ENCODE results near the gene AGBL4. TPM values are rescaled to one million over a fixed set of nuclear protein-coding genes. Genes with fewer than 3 reads are reported as not detected.

AGBL4 gene
- total and polyA plus RNA-seq, 2 of the 13 experiments (the other 11 are each of a cell fraction or from before 2014, with no cell fraction given) = not detected

GRCh38 chr1:49318218-49318617 lies 705.5 kb downstream of the AGBL4 start:
- intact Hi-C loops (cut with micrococcal nuclease; ENCODE audit: unreplicated experiment) = no loop called here
- no peak overlapping the region for H3K4me3 ChIP-seq (replicated peaks in 1 of 3; ENCODE audit: insufficient read depth in 1 of 3, low read depth in 2 of 3, low read length in 3 of 3)
- ATAC-seq = no peak
- FAIRE-seq = no peak
- no peaks in the 10 kb centered on the region for H3K36me3 ChIP-seq (replicated peaks in 1 of 2; ENCODE audit: control insufficient read depth in 1 of 2, insufficient read depth in 2 of 2, low read length in 2 of 2)
- no peak overlapping the region for H2AFZ ChIP-seq (ENCODE audit: low read length)
- no peaks in the 10 kb centered on the region for H4K20me1 ChIP-seq (ENCODE audit: insufficient read depth, low read length)
- H3K9me3 ChIP-seq (ENCODE audit: low read length) = peaks cover 60% of the 10 kb centered on the region
- in situ Hi-C loops (cut with HindIII; ENCODE audit: extremely low pct_ligation_motif_present, low pct_unique_long_range_greater_than_20kb) = no loop called here
- no TSS peak for BruUV-seq (replicated peaks)
- H3K4me1 ChIP-seq (ENCODE audit: insufficient read depth, low read length) = no peaks in the 10 kb centered on the region
- no peak overlapping the region for H3K4me2 ChIP-seq (ENCODE audit: low read depth, low read length)
- 29% methylated on average over 2 of the region's 2 CpGs for WGBS (ENCODE audit: low lambda C conversion rate)
- TF ChIP-seq ZFX (CRISPR knock-in tag; IDR thresholded peaks at IDR 0.05; ENCODE audit: low read depth) (no peak), KAT2B (IDR thresholded peaks at IDR 0.05; ENCODE audit: borderline replicate concordance, low read depth, low read length) (no peak), NR2F6 (IDR thresholded peaks at IDR 0.05) (no peak), NR2F6 (CRISPR knock-in tag; IDR thresholded peaks at IDR 0.05) (no peak), ATF7 (IDR thresholded peaks at IDR 0.05) (no peak), ATF7 (CRISPR knock-in tag; IDR thresholded peaks at IDR 0.05) (no peak), CREB1 (IDR thresholded peaks at IDR 0.05) (peak; percentile 78), CREB1 (CRISPR knock-in tag; IDR thresholded peaks at IDR 0.05) (no peak), ZNF12 (CRISPR knock-in tag; IDR thresholded peaks at IDR 0.05) (no peak)
- no peaks in the 10 kb centered on the region for H3K27me3 ChIP-seq (ENCODE audit: control insufficient read depth in 1 of 2, insufficient read depth in 2 of 2, low read length in 2 of 2)
- DNase-seq (ENCODE audit: low spot score) = no peak
- no peak overlapping the region for H3K9ac ChIP-seq (ENCODE audit: insufficient read depth, low read depth, low read length)
- no peak overlapping the region for H3K27ac ChIP-seq (ENCODE audit: extremely low read length, insufficient read depth, low read length)
- H3K79me2 ChIP-seq (ENCODE audit: insufficient read depth, low read length) = no peaks in the 10 kb centered on the region
- ChIA-PET CTCF (ENCODE audit: low intra/inter-chr PET ratio, low total read pairs) (no interaction called here), POLR2A (no interaction called here)

- H3K9me3 ChIP-seq (ENCODE audit: low read length) = peaks cover 92% of the 10 kb centered on the region
- H3K9ac ChIP-seq (ENCODE audit: insufficient read depth, low read depth, low read length) = no peak overlapping the region
- ChIA-PET POLR2A (no interaction called here), CTCF (ENCODE audit: low intra/inter-chr PET ratio, low total read pairs) (no interaction called here)
- ATAC-seq (no peak), DNase-seq (ENCODE audit: low spot score) (no peak), FAIRE-seq (no peak)
- H4K20me1 ChIP-seq (ENCODE audit: insufficient read depth, low read length) = no peaks in the 10 kb centered on the region
- BruUV-seq (replicated peaks) = no TSS peak
- H3K4me1 ChIP-seq (ENCODE audit: insufficient read depth, low read length) = no peaks in the 10 kb centered on the region
- no peaks in the 10 kb centered on the region for H3K36me3 ChIP-seq (replicated peaks in 1 of 2; ENCODE audit: control insufficient read depth in 1 of 2, insufficient read depth in 2 of 2, low read length in 2 of 2)
- H3K4me2 ChIP-seq (ENCODE audit: low read depth, low read length) = no peak overlapping the region
- intact Hi-C loops (cut with micrococcal nuclease; ENCODE audit: unreplicated experiment) (no loop called here), in situ Hi-C loops (cut with HindIII; ENCODE audit: extremely low pct_ligation_motif_present, low pct_unique_long_range_greater_than_20kb) (no loop called here)
- H2AFZ ChIP-seq (ENCODE audit: low read length) = no peak overlapping the region
- no peaks in the 10 kb centered on the region for H3K27me3 ChIP-seq (ENCODE audit: control insufficient read depth in 1 of 2, insufficient read depth in 2 of 2, low read length in 2 of 2)
- H3K79me2 ChIP-seq (ENCODE audit: insufficient read depth, low read length) = no peaks in the 10 kb centered on the region
- no peak overlapping the region for H3K4me3 ChIP-seq (replicated peaks in 1 of 3; ENCODE audit: insufficient read depth in 1 of 3, low read depth in 2 of 3, low read length in 3 of 3)
- H3K27ac ChIP-seq (ENCODE audit: extremely low read length, insufficient read depth, low read length) = no peak overlapping the region
- TF ChIP-seq ZNF180 (CRISPR knock-in tag; IDR thresholded peaks at IDR 0.05; ENCODE audit: borderline replicate concordance, low read depth) (no peak), BHLHE40 (IDR thresholded peaks at IDR 0.05; ENCODE audit: low read length) (no peak), SNAI1 (CRISPR knock-in tag; IDR thresholded peaks at IDR 0.05; ENCODE audit: borderline replicate concordance) (no peak), HMG20A (CRISPR knock-in tag; IDR thresholded peaks at IDR 0.05; ENCODE audit: borderline replicate concordance) (no peak), NFIC (IDR thresholded peaks at IDR 0.05; ENCODE audit: low read length) (no peak), CSRNP1 (CRISPR knock-in tag; IDR thresholded peaks at IDR 0.05) (no peak), ZNF891 (CRISPR knock-in tag; IDR thresholded peaks at IDR 0.05) (no peak), SALL2 (CRISPR knock-in tag; IDR thresholded peaks at IDR 0.05) (no peak), ZNF513 (CRISPR knock-in tag; conservative IDR thresholded peaks at IDR 0.05) (no peak)
Measured at GRCh38 chr1:49307457-49307856, 716.3 kb downstream of the AGBL4 start.
